Bronchial epithelial cell (primary cell): ENCODE data around the gene GFRA1. TPM values are rescaled to one million over a fixed set of nuclear protein-coding genes. Genes with fewer than 3 reads are reported as not detected.

ENCODE experiments used
- DNase-seq: peaks from one replicate; pipeline ENCODE4 v3.0.0-alpha.2; 2010; ENCODE audit warnings: low read depth
- FAIRE-seq: peaks from 2 replicates; lab custom pipeline; 2011; peaks lifted over from hg19 to GRCh38; lab: Jason Lieb, UNC
- H3K27me3 ChIP-seq: 2 replicates; pipeline ENCODE4 v1.5.1; 2011; ENCODE audit warnings: low read length; ENCODE audit not compliant: control insufficient read depth, insufficient read depth
- H3K36me3 ChIP-seq: 2 replicates; pipeline ENCODE4 v1.5.1; 2011; ENCODE audit warnings: low read length; ENCODE audit not compliant: control insufficient read depth, insufficient read depth
- H3K4me3 ChIP-seq: 2 replicates; pipeline ENCODE4 v1.5.1; 2011; ENCODE audit warnings: mild to moderate bottlenecking, low read depth, low read length, control low read depth
- total RNA-seq: library from RNA; depleted of rRNA; stranded (reverse); fragments of >200 nt; gene quantifications from 2 replicates; pipeline ENCODE4 v1.2.1, GENCODE V29; 2014
- TF ChIP-seq, protein P1 (sequence below): IDR thresholded peaks from 2 replicates; pipeline ENCODE4 v1.5.1; 2011; ENCODE audit warnings: mild to moderate bottlenecking, moderate library complexity, low read length, control low read depth, inconsistent platforms; ENCODE audit not compliant: insufficient read depth, severe bottlenecking

GFRA1 gene
- total RNA-seq, 1 donor from 2014 or later: under 0.01 TPM

DNA sequence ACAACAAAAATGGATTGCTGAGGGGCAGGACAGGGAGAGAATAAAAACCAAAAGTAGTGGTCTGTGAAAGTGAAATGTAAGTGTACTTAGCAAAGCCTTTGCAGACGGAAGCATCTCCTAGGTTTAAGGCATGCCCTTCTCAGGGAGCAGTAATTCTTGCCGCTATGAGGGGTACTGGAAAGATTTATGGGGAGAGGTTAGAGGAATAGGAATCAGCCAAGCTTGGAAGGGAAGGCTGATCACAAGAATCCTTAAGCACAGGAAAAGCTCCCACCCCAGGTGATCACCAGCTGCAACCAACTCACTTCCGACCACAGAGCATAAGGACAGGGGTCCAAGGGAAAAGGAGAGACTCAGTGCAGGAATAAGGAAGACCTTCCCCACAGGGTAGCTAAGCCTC, 10.3 kb downstream of the GFRA1 start:
- no peak overlapping the region for H3K4me3 ChIP-seq
- no peak for DNase-seq
- FAIRE-seq: no peak
- no peaks in the 10 kb centered on the region for H3K36me3 ChIP-seq
- H3K27me3 ChIP-seq: no peaks in the 10 kb centered on the region
- TF ChIP-seq, protein P1, sequence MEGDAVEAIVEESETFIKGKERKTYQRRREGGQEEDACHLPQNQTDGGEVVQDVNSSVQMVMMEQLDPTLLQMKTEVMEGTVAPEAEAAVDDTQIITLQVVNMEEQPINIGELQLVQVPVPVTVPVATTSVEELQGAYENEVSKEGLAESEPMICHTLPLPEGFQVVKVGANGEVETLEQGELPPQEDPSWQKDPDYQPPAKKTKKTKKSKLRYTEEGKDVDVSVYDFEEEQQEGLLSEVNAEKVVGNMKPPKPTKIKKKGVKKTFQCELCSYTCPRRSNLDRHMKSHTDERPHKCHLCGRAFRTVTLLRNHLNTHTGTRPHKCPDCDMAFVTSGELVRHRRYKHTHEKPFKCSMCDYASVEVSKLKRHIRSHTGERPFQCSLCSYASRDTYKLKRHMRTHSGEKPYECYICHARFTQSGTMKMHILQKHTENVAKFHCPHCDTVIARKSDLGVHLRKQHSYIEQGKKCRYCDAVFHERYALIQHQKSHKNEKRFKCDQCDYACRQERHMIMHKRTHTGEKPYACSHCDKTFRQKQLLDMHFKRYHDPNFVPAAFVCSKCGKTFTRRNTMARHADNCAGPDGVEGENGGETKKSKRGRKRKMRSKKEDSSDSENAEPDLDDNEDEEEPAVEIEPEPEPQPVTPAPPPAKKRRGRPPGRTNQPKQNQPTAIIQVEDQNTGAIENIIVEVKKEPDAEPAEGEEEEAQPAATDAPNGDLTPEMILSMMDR: no peak

DNA sequence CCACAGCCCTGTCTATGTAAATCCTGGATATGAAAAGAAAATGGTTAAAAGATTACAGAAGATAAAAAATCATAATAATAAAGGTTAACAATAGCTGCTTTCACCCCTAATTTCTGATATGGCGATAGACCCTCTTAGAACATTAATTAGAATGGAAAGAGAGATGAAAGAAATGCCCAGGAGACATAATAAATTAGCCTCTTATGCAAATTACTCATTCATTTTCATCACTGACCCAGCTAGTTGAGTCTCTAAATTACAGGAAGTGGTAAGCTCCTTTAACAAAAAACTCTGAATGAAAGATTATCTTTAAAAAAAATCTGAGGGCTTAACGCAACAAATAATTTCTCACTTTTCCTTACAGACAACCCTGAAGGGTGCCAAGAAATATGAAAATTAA, 12.4 kb downstream of the GFRA1 start:
- no peaks in the 10 kb centered on the region for H3K27me3 ChIP-seq
- no peaks in the 10 kb centered on the region for H3K36me3 ChIP-seq
- DNase-seq (no peak), FAIRE-seq (no peak)
- no peak overlapping the region for H3K4me3 ChIP-seq
- TF ChIP-seq, protein P1: no peak

DNA sequence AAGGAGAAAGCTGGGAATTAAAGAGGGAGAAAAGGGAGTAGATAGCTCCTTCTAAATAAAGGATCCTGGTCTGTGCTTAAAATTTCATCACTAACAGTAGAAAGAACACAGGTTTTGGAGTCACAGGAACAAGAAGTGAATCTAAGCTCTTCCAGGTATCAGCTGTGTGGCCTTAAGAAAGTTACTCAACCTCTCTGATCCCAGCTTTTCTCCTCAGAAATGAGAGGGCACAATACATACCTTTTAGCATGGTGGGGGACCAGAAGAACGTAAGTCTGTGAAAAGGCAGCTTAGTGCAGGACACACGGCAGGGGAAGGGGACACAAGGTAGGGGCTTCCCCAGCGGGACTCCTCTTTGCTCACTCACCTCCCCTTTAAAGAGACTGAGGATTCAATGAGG, 13.4 kb downstream of the GFRA1 start:
- FAIRE-seq (no peak), DNase-seq (no peak)
- TF ChIP-seq, protein P1: no peak
- no peaks in the 10 kb centered on the region for H3K36me3 ChIP-seq
- no peaks in the 10 kb centered on the region for H3K27me3 ChIP-seq
- no peak overlapping the region for H3K4me3 ChIP-seq

DNA sequence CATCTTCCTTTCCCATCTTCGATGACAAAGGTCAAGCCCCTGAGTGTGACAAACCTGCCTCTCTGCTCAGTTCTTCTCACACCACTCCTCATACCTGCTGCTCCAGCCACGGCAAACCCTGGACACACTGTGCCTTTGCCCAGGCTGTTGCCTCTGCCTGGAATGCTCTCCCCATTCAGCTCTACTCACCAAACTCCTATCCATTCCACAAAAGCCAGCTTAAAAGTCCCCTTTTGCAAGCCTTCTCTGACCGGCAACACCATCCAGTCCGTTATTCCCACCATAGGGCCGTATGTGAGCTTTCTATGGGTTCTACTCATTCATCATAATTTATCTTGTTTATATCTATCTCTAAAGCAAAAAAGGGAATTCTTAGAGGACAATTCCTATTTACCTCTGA, 15.2 kb downstream of the GFRA1 start:
- Histone ChIP-seq H3K27me3 (no peaks in the 10 kb centered on the region), H3K4me3 (no peak overlapping the region), H3K36me3 (no peaks in the 10 kb centered on the region)
- FAIRE-seq (no peak), DNase-seq (no peak)
- TF ChIP-seq, protein P1: no peak

DNA sequence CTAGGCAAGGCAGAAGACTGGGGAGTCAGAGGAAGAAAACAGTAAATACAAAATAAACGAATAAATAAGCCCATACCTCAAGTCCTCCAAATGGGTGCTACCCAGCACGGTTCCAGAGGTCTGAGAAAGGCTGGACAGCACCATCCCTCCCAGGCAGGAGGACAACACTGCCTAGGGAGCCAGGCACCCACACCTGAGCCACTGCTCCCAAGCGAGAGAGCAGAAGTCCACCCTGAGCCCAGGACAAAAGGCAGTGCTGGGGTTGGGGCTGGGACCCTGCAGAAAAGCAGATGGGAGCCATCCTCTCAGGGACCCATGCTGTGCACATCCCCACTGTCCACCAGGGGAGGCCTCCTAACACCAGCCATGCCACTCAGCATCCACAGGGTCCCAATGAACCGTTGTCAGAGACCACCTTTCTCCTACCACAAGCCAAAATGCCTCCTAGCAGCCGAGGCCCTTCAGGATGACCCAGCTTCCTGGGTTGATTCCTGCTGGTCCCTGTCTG, 16.2 kb downstream of the GFRA1 start:
- H3K36me3 ChIP-seq: no peaks in the 10 kb centered on the region
- DNase-seq: no peak
- H3K4me3 ChIP-seq: no peak overlapping the region
- no peak for FAIRE-seq
- TF ChIP-seq, protein P1: no peak
- no peaks in the 10 kb centered on the region for H3K27me3 ChIP-seq
